Natural killer cell (primary cell): ENCODE data around the gene CAPN15. TPM values are rescaled to one million over a fixed set of nuclear protein-coding genes. Genes with fewer than 3 reads are reported as not detected.
A peak's percentile ranks its signal among the peaks of the same experiment; 100 is the strongest.

Source experiments
- ATAC-seq, 3 donors: fragments of 150-1000 bp in 2 of 3; fragments of 200-7000 bp in 1 of 3; cut with Tn5 transposase; 1 replicate in 1 of 3; 2 replicates in 2 of 3; pipeline ENCODE4 v1.10.0; 2021; ENCODE audit warnings: mild to moderate bottlenecking in 2 of 3, moderate library complexity in 2 of 3
- DNase-seq, 2 donors: peaks; one replicate each; pipeline versions ENCODE4 v3.0.0 to v3.0.0-alpha.2; 2013 to 2021; ENCODE audit warnings: mixed read lengths in 1 of 2
- H3K27ac ChIP-seq: one replicate; pipeline ENCODE4 v1.5.1; 2013; ENCODE audit warnings: mild to moderate bottlenecking, low read length
- H3K27me3 ChIP-seq: one replicate; pipeline ENCODE4 v1.6.1; 2013; ENCODE audit warnings: low read length; ENCODE audit not compliant: control insufficient read depth, insufficient read depth
- H3K36me3 ChIP-seq: one replicate; pipeline ENCODE4 v1.6.1; 2013; ENCODE audit warnings: low read length; ENCODE audit not compliant: control insufficient read depth, insufficient read depth
- H3K4me1 ChIP-seq: one replicate; pipeline ENCODE4 v1.6.1; 2013; ENCODE audit warnings: low read length; ENCODE audit not compliant: control insufficient read depth, insufficient read depth
- H3K4me3 ChIP-seq: one replicate; pipeline ENCODE4 v1.5.1; 2013; ENCODE audit warnings: low read length
- H3K9me3 ChIP-seq: one replicate; pipeline ENCODE4 v1.6.1; 2013; ENCODE audit warnings: low read length; ENCODE audit not compliant: control insufficient read depth, insufficient read depth
- H3K27ac Mint-ChIP-seq, 2 donors: one replicate each; pipeline ENCODE4 v1.8.0; 2022; ENCODE audit warnings: mild to moderate bottlenecking in 2 of 2, mixed read lengths in 2 of 2, moderate library complexity in 1 of 2
- H3K27me3 Mint-ChIP-seq, 2 donors: one replicate each; pipeline ENCODE4 v1.8.0; 2022; ENCODE audit warnings: low read depth in 2 of 2, mixed read lengths in 2 of 2
- H3K36me3 Mint-ChIP-seq: one replicate; pipeline ENCODE4 v1.8.0; 2022; ENCODE audit warnings: mixed read lengths
- H3K4me1 Mint-ChIP-seq, 2 donors: one replicate each; pipeline ENCODE4 v1.8.0; 2022; ENCODE audit warnings: mixed read lengths in 2 of 2
- H3K4me3 Mint-ChIP-seq: one replicate; pipeline ENCODE4 v1.8.0; 2022; ENCODE audit warnings: mild to moderate bottlenecking, moderate library complexity, mixed read lengths
- H3K9me3 Mint-ChIP-seq, 2 donors: one replicate each; pipeline ENCODE4 v1.8.0; 2022; ENCODE audit warnings: mixed read lengths in 2 of 2
- WGBS: methylation state at CpG from one replicate; pipeline ENCODE4 v1.1.7; 2013; ENCODE audit warnings: missing lambda C conversion rate; ENCODE audit not compliant: insufficient coverage; 5-methylcytosine and 5-hydroxymethylcytosine counted together
- intact Hi-C: fragments of 100-400 bp; cut with micrococcal nuclease; formaldehyde crosslinking; loops from one replicate; pipeline ENCODE4 v1.14.2; 2022
- total RNA-seq, 4 donors: library from RNA; stranded (reverse); fragments of 120-200 nt in 1 of 4; gene quantifications; one replicate each; pipeline versions ENCODE4 v1.2.3 to v1.2.4, GENCODE V29; 2013 to 2022
- TF ChIP-seq, protein P1 (sequence below): fragments of 200-600 bp; IDR thresholded peaks from one replicate; pipeline ENCODE4 v1.8.0; 2022; ENCODE audit warnings: antibody characterized with exemption

Gene CAPN15
- total RNA-seq, 3 donors from 2014 or later (not counting 1 experiment from before 2014, with no cell fraction given), result 151 to 275 (median 186) TPM

DNA sequence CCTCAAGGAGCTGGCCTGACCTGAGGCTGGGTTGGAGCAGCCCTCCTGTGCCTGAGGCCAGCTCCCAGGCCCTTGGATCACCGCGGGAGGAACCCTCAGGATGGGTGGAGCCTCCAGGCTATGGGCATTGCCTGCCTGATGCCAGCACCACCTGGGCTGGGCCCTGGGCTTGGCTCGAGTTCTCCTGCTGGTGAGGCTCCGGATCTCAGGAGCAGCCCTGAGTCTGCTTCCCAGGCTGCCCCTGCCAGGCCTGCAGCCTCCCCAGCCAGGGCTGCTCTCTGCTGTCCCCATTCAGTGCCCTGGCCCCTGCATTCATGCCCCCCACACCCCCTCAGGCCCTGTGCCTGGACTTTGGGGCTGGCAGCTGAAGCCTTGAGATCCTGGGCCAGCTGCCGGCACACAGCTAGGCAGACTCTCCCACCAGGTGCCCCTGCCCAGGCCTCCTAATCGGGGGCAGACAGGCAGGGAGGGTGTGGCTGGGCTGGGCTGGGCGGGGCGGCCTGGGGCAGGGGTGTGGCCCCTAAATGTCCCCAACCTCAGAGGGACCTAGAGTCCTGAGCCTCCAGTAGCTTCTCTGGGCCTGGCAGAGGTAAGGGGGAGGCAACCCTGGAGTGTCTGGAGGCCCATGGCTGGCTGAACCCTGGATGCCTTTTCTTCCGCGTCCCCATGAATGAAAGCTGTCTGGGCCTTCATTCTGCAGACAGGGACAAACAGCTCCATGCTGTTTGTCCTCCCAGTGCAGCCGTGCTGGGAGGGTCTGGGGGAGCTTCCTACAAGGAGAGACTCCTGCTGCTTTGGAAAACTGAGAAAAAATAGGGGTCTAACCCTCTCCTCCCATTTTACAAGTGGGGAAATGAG, 41.1 kb downstream of the CAPN15 start:
- H3K27ac Mint-ChIP-seq, result peak overlapping the region; percentile 73 to 79
- Histone ChIP-seq H3K9me3 (no peaks in the 10 kb centered on the region), H3K4me1 (peaks cover 43% of the 10 kb centered on the region), H3K36me3 (no peaks in the 10 kb centered on the region), H3K27ac (peak overlapping the region; percentile 80), H3K27me3 (no peaks in the 10 kb centered on the region), H3K4me3 (no peak overlapping the region)
- H3K27me3 Mint-ChIP-seq, result no peaks in the 10 kb centered on the region
- H3K4me1 Mint-ChIP-seq, result peaks cover 16 to 33% of the 10 kb centered on the region in 2 donors
- intact Hi-C loops, result no loop called here
- ATAC-seq, result no peak
- H3K4me3 Mint-ChIP-seq, result peak overlapping the region; percentile 85
- no peak for DNase-seq
- no peaks in the 10 kb centered on the region for H3K36me3 Mint-ChIP-seq
- WGBS, result 92% methylated on average over 11 of the region's 11 CpGs
- TF ChIP-seq, protein P1, sequence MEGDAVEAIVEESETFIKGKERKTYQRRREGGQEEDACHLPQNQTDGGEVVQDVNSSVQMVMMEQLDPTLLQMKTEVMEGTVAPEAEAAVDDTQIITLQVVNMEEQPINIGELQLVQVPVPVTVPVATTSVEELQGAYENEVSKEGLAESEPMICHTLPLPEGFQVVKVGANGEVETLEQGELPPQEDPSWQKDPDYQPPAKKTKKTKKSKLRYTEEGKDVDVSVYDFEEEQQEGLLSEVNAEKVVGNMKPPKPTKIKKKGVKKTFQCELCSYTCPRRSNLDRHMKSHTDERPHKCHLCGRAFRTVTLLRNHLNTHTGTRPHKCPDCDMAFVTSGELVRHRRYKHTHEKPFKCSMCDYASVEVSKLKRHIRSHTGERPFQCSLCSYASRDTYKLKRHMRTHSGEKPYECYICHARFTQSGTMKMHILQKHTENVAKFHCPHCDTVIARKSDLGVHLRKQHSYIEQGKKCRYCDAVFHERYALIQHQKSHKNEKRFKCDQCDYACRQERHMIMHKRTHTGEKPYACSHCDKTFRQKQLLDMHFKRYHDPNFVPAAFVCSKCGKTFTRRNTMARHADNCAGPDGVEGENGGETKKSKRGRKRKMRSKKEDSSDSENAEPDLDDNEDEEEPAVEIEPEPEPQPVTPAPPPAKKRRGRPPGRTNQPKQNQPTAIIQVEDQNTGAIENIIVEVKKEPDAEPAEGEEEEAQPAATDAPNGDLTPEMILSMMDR, result no peak
- H3K9me3 Mint-ChIP-seq, result no peaks in the 10 kb centered on the region

DNA sequence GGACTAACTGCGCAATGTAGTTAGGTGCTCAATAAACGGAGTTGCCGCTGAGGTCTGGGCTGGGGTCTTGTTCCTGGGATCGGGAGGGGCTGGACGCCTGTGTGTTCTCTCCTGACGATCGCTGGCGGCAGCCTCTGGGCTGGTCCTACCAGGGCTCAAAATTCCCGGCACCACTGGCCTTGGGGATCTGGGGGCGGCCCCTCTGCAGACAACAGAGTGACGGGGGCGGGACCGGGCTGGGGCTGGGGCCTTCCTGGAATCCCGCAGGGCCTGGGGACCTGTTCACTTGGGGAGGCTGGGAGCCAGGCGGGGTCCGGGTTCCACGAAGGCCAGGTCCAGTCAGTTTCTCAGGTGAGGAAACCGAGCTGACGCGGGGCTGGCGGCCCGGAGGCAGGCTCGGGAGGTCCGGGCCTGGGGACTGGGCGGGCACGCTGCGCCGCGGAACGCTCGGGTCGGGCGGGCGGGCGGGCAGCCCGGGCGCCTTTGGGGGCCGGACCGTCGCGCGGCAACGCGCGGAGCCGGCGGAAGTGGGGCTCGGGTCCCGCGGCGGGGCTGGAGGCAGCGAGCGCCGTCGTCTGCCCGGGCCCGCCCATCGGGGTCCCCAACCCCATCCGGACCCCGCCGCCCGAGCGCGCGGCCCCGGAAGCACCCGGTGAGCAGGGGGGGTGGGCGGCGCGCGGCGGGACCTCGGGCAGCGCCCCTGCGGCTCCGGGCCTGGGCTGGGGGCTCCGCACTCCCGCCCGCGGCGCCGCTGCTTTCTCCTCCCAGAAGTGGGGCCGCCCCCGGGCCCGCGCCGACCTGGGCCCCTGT, 42.1 kb downstream of the CAPN15 start, which contains the start of gene PIGQ:
PIGQ (plus strand) TSS at position 524 of the 810 bp plus-strand sequence. CDS start 4,107 bp downstream, outside the sequence.
- Histone ChIP-seq H3K27ac (peak within 1 kb of the TSS; percentile 80), H3K4me1 (peaks cover 43% of the 10 kb centered on the region), H3K4me3 (peak within 1 kb of the TSS; percentile 55), H3K9me3 (no peaks in the 10 kb centered on the region), H3K36me3 (peaks cover 2% of the 10 kb centered on the region), H3K27me3 (no peaks in the 10 kb centered on the region)
- Mint-ChIP-seq H3K27me3 (no peaks in the 10 kb centered on the region), H3K36me3 (no peaks in the 10 kb centered on the region), H3K4me1 (peaks cover 16 to 33% of the 10 kb centered on the region in 2 donors), H3K9me3 (no peaks in the 10 kb centered on the region), H3K27ac (peak within 1 kb of the TSS; percentile 83 to 88), H3K4me3 (peak within 1 kb of the TSS; percentile 85)
- TF ChIP-seq, protein P1, result no peak
- WGBS, result 2% methylated on average over 87 of the region's 87 CpGs
- intact Hi-C loops, result loop anchor here (1.0 kb wide), 1 partner anchor 20 kb away; no protein-coding TSS in a partner anchor
- ATAC-seq, result peak; percentile 77 to 90 (median 87)
- peak; percentile 56 to 80 for DNase-seq

- Mint-ChIP-seq H3K27me3 (no peaks in the 10 kb centered on the region), H3K4me1 (peaks cover 16 to 25% of the 10 kb centered on the region in 2 donors), H3K27ac (no peak overlapping the region), H3K9me3 (no peaks in the 10 kb centered on the region), H3K36me3 (no peaks in the 10 kb centered on the region), H3K4me3 (no peak overlapping the region)
- no peaks in the 10 kb centered on the region for H3K9me3 ChIP-seq
- ATAC-seq (no peak), DNase-seq (no peak)
- H3K36me3 ChIP-seq, result peaks cover 2% of the 10 kb centered on the region
- H3K27me3 ChIP-seq, result no peaks in the 10 kb centered on the region
- intact Hi-C loops, result no loop called here
- H3K4me1 ChIP-seq, result peaks cover 25% of the 10 kb centered on the region
- H3K27ac ChIP-seq, result no peak overlapping the region
- TF ChIP-seq, protein P1, result no peak
- 91% methylated on average over 27 of the region's 27 CpGs for WGBS
- H3K4me3 ChIP-seq, result no peak overlapping the region
Observed at GRCh38 chr16:572865-573650, 45.5 kb downstream of the CAPN15 start.
